GM18873 (cell line): ENCODE data around the gene SNX22.

ENCODE experiments used
- ATAC-seq: cut with Tn5 transposase; IDR thresholded peaks from one replicate; pipeline ENCODE4 v1.9.1; 2021; ENCODE audit warnings: mild to moderate bottlenecking, moderate library complexity, moderate number of reproducible peaks; ENCODE audit not compliant: unreplicated experiment, low FRiP score

SNX22 gene

GRCh38 chr15:64153480-64154367 lies 2.2 kb downstream of the SNX22 start:
- ATAC-seq, result peak; percentile 45

GRCh38 chr15:64155802-64156651 lies 4.5 kb downstream of the SNX22 start:
- no peak for ATAC-seq

- no peak for ATAC-seq
Measured at GRCh38 chr15:64156652-64157331, 5.3 kb downstream of the SNX22 start.

GRCh38 chr15:64157599-64158125 lies 6.1 kb downstream of the SNX22 start:
- ATAC-seq, result no peak

GRCh38 chr15:64158363-64159134 lies 7.0 kb downstream of the SNX22 start:
- ATAC-seq, result no peak

GRCh38 chr15:64161688-64162477 lies 10.4 kb downstream of the SNX22 start:
- ATAC-seq, result no peak

GRCh38 chr15:64162478-64162868 lies 10.9 kb downstream of the SNX22 start:
- peak; percentile 12 for ATAC-seq

GRCh38 chr15:64162869-64163658 lies 11.5 kb downstream of the SNX22 start, which contains the start of gene PPIB:
Gene PPIB, minus strand, starts transcription at chr15:64163022. Its CDS starts 36 bp downstream, at chr15:64162986.
- ATAC-seq, result peak; percentile 88

- ATAC-seq, result peak; percentile 1
Measured at GRCh38 chr15:64163659-64164362, 12.3 kb downstream of the SNX22 start.

- ATAC-seq, result no peak
Measured at GRCh38 chr15:64164436-64164835, 12.9 kb downstream of the SNX22 start.

- no peak for ATAC-seq
Measured at GRCh38 chr15:64166102-64166890, 14.8 kb downstream of the SNX22 start.

GRCh38 chr15:64180235-64180824 lies 28.8 kb downstream of the SNX22 start:
- no peak for ATAC-seq

GRCh38 chr15:64182859-64183370 lies 31.4 kb downstream of the SNX22 start:
- ATAC-seq, result no peak

- no peak for ATAC-seq
Measured at GRCh38 chr15:64185146-64185911, 33.8 kb downstream of the SNX22 start.

GRCh38 chr15:64187396-64188191 lies 36.1 kb downstream of the SNX22 start:
- ATAC-seq, result no peak
